GM10248 (cell line): ENCODE results near the gene ACTL8.
A peak's percentile ranks its signal among the peaks of the same experiment; 100 is the strongest.

Source experiments
- CTCF ChIA-PET: fragments of 300-600 bp; sonication (Branson Sonifier 250); formaldehyde crosslinking; extraction: SDS; loops from one replicate; lab custom pipeline; 2021; ENCODE audit warnings: antibody characterized with exemption; lab: Yijun Ruan, JAX
- POLR2A ChIA-PET: fragments of 350-650 bp; sonication (Branson Sonifier 250); formaldehyde crosslinking; extraction: SDS; loops from one replicate; lab custom pipeline; 2020; ENCODE audit warnings: antibody characterized with exemption; lab: Yijun Ruan, JAX
- DNase-seq: peaks from one replicate; pipeline ENCODE4 v3.0.0; 2012; ENCODE audit errors: extremely low spot score
- CTCF ChIP-seq: IDR thresholded peaks from 2 replicates; pipeline ENCODE4 v1.5.1; 2012; ENCODE audit warnings: mild to moderate bottlenecking, low read depth; ENCODE audit errors: extremely low read depth, missing control alignments, control extremely low read depth

Gene ACTL8

GRCh38 chr1:17819129-17819802 is 64.1 kb downstream of the ACTL8 start:
- ChIA-PET CTCF (no interaction called here), POLR2A (no interaction called here)
- TF ChIP-seq CTCF: no peak
- no peak for DNase-seq

GRCh38 chr1:17820198-17820597 is 65.1 kb downstream of the ACTL8 start:
- DNase-seq: no peak
- CTCF ChIA-PET: no interaction called here
- no peak for TF ChIP-seq CTCF
- POLR2A ChIA-PET: no interaction called here

GRCh38 chr1:17822741-17823426 is 67.8 kb downstream of the ACTL8 start:
- no peak for DNase-seq
- POLR2A ChIA-PET: no interaction called here
- no peak for TF ChIP-seq CTCF
- CTCF ChIA-PET: interaction anchor here (1.0 kb wide), 1 partner anchor 9 kb away, joined by 3 read pairs; no protein-coding TSS in a partner anchor

- ChIA-PET CTCF (interaction anchor here (1.0 to 1.4 kb wide), 3 partner anchors 9 to 164 kb away, joined by 3 to 4 read pairs (median 3); no protein-coding TSS in a partner anchor), POLR2A (no interaction called here)
- DNase-seq: no peak
- TF ChIP-seq CTCF: no peak
Observed at GRCh38 chr1:17825273-17826164, 70.4 kb downstream of the ACTL8 start.

- CTCF ChIA-PET: interaction anchor here (1.0 to 1.4 kb wide), 3 partner anchors 10 to 165 kb away, joined by 3 to 4 read pairs (median 3); no protein-coding TSS in a partner anchor
- DNase-seq: peak; percentile 55
- POLR2A ChIA-PET: no interaction called here
- peak; percentile 32 for TF ChIP-seq CTCF
Observed at GRCh38 chr1:17826165-17826488, 71.0 kb downstream of the ACTL8 start.

- no peak for TF ChIP-seq CTCF
- ChIA-PET POLR2A (no interaction called here), CTCF (interaction anchor here (1.0 to 1.2 kb wide), 3 partner anchors 22 to 747 kb away, joined by 3 to 4 read pairs (median 4); no protein-coding TSS in a partner anchor)
Observed at GRCh38 chr1:17828991-17829390, 73.9 kb downstream of the ACTL8 start.

More at GRCh38 chr1:17828991-17829390, 73.9 kb downstream of the ACTL8 start:
- DNase-seq: no peak
